Measurements from ENCODE around the gene FBXO24.
"Not testable (repeated sequence)": the region's sequence is repeated elsewhere in the genome, so short reads cannot be mapped to it uniquely, and the experiment has no call there.

FBXO24 gene

GRCh38 chr7:100586266-100587025 lies at the start of gene FBXO24:
TSS of gene FBXO24 (plus strand) at chr7:100586328. CDS start at chr7:100586626, 298 bp downstream.
- DNase-seq = peak; percentile 97

GRCh38 chr7:100536695-100537094 lies 49.4 kb upstream of the FBXO24 start:
- not testable (repeated sequence) for DNase-seq

- DNase-seq = no peak
Observed at GRCh38 chr7:100538348-100538653, 47.8 kb upstream of the FBXO24 start.

GRCh38 chr7:100538654-100539435 lies 47.3 kb upstream of the FBXO24 start, which contains the start of gene AGFG2:
TSS of gene AGFG2 (plus strand) at chr7:100539203. CDS start at chr7:100539347, 144 bp downstream.
- DNase-seq = peak; percentile 99

GRCh38 chr7:100539436-100540006 lies 46.6 kb upstream of the FBXO24 start:
- DNase-seq = no peak

- no peak for DNase-seq
Observed at GRCh38 chr7:100540073-100540723, 45.9 kb upstream of the FBXO24 start.

GRCh38 chr7:100541309-100541708 lies 44.8 kb upstream of the FBXO24 start:
- DNase-seq = not testable (repeated sequence)

- no peak for DNase-seq
Observed at GRCh38 chr7:100543586-100543985, 42.5 kb upstream of the FBXO24 start.

- DNase-seq = no peak
Observed at GRCh38 chr7:100544386-100544785, 41.7 kb upstream of the FBXO24 start.

- no peak for DNase-seq
Observed at GRCh38 chr7:100544967-100545359, 41.2 kb upstream of the FBXO24 start.

GRCh38 chr7:100545360-100546128 lies 40.6 kb upstream of the FBXO24 start:
- peak; percentile 82 for DNase-seq

GRCh38 chr7:100546129-100546925 lies 39.8 kb upstream of the FBXO24 start:
- no peak for DNase-seq

- no peak for DNase-seq
Observed at GRCh38 chr7:100546926-100547800, 39.0 kb upstream of the FBXO24 start.

- DNase-seq = no peak
Observed at GRCh38 chr7:100547872-100548271, 38.3 kb upstream of the FBXO24 start.

GRCh38 chr7:100548446-100548845 lies 37.7 kb upstream of the FBXO24 start:
- DNase-seq = not testable (repeated sequence)

GRCh38 chr7:100552532-100552931 lies 33.6 kb upstream of the FBXO24 start:
- no peak for DNase-seq

GRCh38 chr7:100553032-100553431 lies 33.1 kb upstream of the FBXO24 start:
- no peak for DNase-seq

- no peak for DNase-seq
Observed at GRCh38 chr7:100555701-100556100, 30.4 kb upstream of the FBXO24 start.

- DNase-seq = no peak
Observed at GRCh38 chr7:100556541-100556940, 29.6 kb upstream of the FBXO24 start.

- no peak for DNase-seq
Observed at GRCh38 chr7:100559127-100559526, 27.0 kb upstream of the FBXO24 start.
